Right lobe of liver (tissue), 4 donors: Measurements from ENCODE around the gene FOXN1.

Experiments used
- POLR2A ChIP-seq: fragments of 450-650 bp; IDR thresholded peaks from one replicate; pipeline ENCODE4 v1.6.1; 2017; ENCODE audit warnings: antibody characterized with exemption, mild to moderate bottlenecking
- TF ChIP-seq, protein P1 (sequence below), 4 donors: fragments of 200-600 bp in 3 of 4; fragments of 450-650 bp in 1 of 4; IDR thresholded peaks; one replicate each; pipeline versions ENCODE4 v1.5.1 to v1.8.0; 2016 to 2022; ENCODE audit warnings: antibody characterized with exemption in 4 of 4, mild to moderate bottlenecking in 2 of 4
- donor health status: DM: no; HTN: no; CAD: no.
- donor health status: DM: no; HTN: no; CAD: no.
- donor health status: DM: no; HTN: yes; CAD: no.

DNA sequence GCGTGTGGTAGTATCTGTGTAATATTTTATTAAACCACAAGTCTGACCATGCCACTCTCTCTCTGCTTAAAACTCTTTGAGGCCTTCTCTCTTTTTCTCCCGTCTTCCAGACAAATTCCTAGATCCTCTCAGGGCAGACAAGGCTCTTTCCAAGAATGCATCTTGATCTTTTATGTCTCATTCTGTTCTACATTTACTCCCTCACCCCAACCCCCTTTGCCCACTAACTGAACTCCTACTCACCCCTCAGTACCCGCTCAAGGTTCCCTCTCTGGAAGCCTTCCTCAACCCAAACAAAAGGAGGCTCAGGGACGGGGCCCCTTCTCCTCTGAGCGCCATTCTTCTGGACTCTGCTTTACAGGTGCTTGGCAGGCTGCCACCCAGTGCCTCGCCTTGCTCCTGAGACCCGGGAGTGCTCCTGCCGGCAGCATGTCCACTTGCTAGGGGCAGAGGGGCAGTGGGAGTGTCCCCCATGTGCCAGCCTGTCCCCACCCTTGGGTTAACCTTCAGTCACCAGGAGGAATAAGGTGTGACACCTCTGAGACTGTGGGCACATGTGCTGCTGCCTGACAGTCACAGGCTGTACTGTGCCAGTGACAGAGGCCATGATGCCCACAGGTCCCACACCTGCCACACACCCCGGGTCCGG, 23.5 kb upstream of the FOXN1 start:
- TF ChIP-seq, protein P1, sequence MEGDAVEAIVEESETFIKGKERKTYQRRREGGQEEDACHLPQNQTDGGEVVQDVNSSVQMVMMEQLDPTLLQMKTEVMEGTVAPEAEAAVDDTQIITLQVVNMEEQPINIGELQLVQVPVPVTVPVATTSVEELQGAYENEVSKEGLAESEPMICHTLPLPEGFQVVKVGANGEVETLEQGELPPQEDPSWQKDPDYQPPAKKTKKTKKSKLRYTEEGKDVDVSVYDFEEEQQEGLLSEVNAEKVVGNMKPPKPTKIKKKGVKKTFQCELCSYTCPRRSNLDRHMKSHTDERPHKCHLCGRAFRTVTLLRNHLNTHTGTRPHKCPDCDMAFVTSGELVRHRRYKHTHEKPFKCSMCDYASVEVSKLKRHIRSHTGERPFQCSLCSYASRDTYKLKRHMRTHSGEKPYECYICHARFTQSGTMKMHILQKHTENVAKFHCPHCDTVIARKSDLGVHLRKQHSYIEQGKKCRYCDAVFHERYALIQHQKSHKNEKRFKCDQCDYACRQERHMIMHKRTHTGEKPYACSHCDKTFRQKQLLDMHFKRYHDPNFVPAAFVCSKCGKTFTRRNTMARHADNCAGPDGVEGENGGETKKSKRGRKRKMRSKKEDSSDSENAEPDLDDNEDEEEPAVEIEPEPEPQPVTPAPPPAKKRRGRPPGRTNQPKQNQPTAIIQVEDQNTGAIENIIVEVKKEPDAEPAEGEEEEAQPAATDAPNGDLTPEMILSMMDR (IDR thresholded peaks at IDR 0.05) = no peak
- TF ChIP-seq POLR2A = no peak
